ENCODE data around the gene ENPP3.
"Not testable (repeated sequence)": the region's sequence is repeated elsewhere in the genome, so short reads cannot be mapped to it uniquely, and the experiment has no call there.

ENPP3 gene

DNA sequence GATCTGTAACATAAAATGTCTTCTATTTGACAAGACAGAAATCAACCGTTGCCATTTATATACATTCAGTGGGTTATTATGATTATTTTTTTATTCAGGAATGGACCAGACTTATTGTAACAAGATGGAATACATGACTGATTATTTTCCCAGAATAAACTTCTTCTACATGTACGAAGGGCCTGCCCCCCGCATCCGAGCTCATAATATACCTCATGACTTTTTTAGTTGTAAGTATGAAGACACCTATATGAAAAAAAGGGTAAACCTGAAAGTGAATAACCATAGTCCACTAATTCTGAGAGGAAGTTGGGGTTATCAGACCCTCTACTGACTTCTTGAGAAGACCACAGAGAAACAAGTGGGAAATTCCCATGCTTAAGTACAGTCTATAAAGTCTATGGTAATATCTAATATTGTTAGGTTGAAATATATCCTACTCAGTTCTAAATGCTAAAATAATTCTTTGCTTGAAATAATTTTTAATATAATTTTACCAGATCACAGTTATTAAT lies 48.2 kb downstream of the ENPP3 start:
- no peak for DNase-seq (ENCODE audit: low spot score)

DNA sequence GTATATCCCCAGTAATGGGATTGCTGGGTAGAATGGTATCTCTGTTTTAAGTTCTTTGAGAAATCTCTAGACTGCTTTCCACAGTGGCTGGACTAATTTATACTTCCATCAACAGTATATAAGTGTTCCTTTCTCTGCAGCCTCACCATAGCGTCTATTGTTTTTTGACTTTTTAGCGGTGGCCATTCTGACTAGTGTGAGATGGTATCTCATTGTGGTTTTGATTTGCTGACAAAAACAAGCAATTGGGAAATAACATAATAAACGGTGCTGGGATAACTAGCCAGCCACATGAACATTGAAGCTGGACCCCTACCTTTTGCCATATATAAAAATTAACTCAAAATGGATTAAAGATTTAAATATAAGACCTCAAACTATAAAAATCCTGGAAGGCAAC lies 49.9 kb downstream of the ENPP3 start:
- no peak for DNase-seq (ENCODE audit: low spot score)

DNA sequence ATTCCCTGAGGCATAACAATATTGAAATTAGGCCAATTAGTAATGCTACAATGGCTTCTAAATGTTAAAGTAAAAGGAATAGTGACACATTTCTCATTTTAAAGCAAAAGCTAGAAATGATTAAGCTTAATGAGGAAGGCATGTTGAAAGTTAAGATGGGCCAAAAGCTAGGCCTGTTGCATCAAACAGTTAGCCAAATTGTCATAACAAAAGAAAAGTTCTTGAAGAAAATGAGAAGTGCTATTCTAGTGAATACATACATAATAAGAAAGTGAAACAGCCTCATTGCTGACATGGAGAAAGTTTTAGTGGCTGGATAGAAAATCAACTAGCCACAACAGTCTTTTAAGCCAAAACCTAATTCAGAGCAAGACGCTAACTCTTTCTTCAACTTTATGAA lies 51.2 kb downstream of the ENPP3 start:
- no peak for DNase-seq (ENCODE audit: low spot score)

DNA sequence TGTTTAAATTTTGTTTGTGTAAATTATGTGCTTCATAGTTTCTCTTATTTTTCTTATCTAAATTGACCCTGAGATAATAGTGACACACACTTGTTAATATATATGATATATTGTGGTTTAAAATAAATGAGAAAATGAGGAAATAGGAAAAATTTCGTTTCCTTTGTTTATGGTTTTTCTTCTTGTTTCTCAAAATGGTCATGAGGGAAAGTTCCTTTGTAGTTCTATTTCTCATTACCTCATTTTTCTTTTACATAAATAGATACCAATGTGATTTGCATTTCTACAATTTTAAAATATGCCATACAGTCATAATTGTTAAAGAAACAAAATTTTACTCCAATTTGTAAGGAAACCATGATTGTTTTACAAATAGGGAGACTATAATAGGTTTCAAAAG lies 54.9 kb downstream of the ENPP3 start:
- no peak for DNase-seq (ENCODE audit: low spot score)

DNA sequence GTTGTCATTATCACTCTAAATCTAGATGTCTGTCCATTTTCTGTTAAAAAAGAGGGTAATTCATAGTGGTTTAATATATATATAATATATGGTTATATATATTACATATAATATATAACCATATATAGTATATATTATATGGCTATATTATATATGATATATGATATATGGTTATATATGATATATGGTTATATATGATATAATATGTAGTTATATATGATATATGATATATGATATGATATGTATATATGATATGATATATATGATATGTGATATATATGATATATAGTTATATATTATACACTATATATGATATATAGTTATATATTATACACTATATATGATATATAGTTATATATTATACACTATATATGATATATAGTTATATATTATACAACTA lies 55.5 kb downstream of the ENPP3 start:
- no peak for DNase-seq (ENCODE audit: low spot score)

DNA sequence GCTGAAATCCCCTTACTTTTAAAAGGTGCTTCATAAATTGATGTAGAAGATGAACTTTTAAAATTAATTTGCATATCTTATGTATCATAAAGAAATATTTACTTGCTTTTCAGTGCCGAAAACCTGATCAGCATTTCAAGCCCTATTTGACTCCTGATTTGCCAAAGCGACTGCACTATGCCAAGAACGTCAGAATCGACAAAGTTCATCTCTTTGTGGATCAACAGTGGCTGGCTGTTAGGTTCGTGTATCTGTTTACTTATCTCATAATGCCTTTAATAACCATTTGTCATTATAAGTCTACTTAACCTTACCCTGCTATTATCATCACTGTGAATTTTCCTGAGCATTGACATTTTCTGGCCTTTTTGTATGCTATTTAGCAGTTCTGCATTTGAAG lies 56.3 kb downstream of the ENPP3 start:
- no peak for DNase-seq (ENCODE audit: low spot score)

DNA sequence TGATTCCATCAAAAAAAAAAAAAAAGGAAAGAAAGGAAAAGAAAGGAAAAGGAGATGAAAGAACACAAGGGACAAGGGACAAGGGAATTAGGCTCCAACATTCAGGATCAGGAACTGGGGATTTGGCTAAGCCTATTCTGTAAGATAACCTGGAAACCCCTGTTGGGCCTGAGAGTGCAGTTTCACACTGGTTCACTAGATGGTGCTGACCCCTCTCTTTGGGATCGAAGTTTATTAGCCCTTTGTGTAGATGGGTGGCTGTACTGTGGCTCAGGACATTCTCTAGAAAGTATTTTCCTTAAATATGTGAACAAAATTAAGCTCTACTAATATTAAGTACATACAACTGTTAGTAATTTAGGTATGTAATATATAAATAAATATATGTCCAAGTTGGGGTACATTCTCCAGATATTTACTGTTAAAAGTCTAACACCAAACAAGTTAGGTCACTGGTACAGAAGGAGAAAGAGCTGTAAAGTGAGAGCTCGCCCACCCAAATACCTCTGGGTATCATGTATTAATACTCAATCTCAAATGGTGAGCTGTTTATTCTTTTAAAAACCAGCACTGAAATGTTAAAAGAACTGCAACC lies 57.8 kb downstream of the ENPP3 start:
- peak; percentile 6 for DNase-seq (ENCODE audit: low spot score)

DNA sequence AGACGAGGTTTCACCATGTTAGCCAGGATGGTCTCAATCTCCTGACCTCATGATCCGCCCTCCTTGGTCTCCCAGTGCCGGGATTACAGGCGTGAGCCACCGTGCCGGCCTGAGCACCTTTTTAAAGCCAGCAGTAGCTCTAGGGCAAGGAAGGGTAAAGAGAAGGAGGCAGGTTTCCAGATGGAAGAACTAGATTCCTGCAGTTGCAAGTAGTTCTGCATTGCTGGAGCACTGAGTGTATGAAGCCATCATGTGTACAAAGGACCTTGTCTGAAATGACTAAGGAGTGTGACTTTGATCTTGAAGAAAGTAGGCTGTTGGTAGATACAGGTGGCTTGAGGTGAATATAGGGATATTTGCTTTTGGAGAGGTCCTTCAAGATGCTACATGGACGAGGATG lies 59.9 kb downstream of the ENPP3 start:
- DNase-seq (ENCODE audit: low spot score) = no peak

DNA sequence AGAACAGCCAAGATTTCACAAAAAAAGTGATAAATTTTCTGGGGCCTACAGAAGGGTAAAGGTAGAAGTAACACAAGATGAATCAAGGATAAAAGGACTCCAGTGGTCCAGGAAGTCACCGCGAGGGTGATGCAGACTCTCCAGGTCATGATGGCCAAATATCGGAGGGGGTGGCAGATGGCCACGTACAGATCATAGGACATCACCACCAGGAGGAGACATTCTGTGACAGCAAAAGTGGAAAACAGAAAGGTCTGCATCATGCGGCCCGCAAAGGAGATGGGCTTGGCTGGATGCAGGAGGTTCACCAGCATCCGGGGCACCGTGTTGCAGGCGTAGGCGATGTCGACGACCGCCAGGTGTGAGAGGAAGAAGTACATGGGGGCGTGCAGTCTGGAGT lies 63.7 kb downstream of the ENPP3 start:
- not testable (repeated sequence) for DNase-seq (ENCODE audit: low spot score)

DNA sequence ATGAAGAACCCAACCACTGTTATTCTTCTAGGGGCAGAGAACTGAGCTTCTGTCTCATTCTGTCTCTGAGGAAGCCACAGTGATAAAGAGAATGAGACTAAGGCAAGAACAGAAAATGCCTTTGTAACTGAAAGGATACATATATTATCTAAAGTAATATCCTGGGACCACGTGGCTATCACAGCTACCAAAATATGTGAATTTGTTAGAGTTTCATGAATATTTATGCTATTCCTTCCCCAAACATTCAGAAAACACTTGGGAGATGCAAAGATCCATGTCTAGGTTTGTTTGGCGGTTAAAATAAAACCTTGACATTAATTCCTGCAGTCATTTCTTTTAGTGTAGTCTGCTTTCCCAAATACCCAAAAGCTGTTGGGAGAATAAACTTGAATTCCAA lies 66.8 kb downstream of the ENPP3 start:
- DNase-seq (ENCODE audit: low spot score) = not testable (repeated sequence)

DNA sequence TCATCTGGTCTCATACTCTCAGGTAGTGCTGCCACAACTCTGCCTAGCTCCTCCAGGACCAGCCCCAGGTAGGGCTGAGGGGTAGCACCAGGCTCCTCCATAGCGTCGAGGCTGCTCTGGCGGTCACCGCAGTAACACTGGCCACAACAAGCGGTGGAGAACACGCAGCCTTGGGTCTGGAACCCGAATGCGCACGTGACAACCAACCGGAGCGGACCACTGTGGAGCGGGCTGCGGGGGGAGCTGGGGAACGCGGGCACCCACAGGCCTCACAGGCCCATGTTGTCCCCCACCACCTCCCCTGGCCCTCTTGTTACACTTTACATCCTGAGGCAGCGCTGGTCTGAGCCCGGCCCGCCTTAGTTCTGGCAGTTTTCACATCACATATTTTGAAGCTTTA lies 73.8 kb downstream of the ENPP3 start, which contains the start of gene CTAGE9:
TSS of gene CTAGE9 (minus strand) at position 101 of the 400 bp plus-strand sequence. CDS start at position 101, 0 bp downstream.
- not testable (repeated sequence) for DNase-seq (ENCODE audit: low spot score)

DNA sequence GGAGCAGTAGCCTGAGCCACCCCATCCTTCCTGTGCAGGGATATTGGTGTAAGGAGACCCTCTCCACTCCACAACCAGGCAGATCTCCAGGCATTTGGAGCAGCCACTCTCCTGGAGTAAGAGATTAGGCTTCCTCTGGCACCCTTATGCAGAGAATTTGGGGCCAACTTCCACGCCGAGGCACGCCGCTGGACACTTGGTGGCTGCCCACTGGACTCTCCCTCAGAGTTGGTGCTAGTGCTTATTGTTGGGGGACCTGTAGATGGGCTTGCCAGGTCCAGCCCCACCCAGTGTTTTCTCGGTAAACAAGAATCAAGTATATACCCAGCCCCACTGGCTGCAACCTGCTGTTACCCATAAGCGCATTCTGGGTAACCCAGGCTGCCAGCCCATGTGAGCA lies 78.5 kb downstream of the ENPP3 start:
- not testable (repeated sequence) for DNase-seq (ENCODE audit: low spot score)

DNA sequence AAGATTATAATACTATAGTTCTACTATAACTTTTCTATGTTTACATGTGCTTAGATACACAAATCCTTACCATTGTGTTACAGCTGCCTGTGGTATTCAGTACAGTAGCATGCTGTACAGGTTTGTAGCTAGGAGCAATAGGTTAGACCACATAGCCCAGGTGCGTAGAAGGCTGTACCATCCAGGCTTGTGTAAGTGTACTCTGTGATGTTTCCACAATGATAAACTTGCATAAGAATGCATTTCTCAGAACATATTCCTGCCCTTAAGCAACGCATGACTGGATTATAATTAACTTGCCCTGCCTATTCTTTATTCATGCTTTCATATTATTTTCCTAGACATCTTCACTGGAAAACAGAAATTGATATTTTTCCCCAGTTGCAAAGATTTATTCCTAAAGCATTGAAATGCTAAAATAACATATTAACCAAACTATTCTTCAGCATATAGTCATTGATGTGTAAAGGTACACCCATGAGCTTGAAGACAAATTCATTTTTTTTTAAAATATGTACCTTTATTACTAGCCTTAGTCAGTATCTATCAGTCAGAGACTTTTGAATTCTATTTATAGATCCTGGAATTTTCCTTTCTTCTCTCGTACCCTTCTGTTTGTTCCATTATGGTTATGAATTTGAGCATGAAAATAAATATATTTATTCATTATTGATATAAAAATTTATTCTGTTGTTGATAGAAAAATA lies 80.9 kb downstream of the ENPP3 start:
- DNase-seq (ENCODE audit: low spot score) = no peak

DNA sequence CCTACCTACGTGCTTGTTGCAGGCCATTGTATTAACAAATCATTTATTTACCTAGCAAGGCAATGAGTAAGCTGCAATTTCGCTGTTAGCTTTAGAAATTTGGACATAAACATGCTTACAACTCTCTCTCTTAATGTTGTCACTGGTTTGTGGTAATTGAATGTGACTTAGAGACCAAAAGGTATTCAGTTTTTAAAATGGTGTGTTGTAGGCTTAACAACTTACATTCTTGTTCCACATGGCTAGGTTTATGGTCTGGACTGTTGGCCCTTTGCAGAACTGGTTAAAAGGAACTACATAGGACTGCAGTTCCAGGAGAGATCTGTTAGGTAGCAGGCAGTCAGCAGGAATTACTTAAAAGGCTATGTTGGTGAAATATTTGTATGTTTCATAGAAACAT lies 84.1 kb downstream of the ENPP3 start:
- DNase-seq (ENCODE audit: low spot score) = no peak

DNA sequence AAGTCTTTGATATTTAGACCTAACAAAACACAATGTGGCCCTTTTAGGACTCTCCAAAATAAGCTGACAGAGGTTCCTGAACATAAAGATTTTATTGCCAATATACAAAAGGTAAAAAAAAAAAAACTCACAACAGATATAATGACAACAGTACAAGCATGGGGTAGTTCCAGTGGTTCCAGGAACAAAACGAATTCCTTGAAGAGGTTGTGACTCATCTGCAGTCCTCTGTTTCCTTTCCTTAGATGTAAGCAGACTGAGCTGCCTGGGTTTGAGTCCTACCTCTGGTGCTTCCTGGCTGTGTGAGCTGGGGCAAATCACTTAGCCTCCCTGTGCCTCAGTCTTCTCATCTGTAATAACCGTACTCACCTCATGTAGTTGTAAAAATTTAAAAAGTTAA lies 87.0 kb downstream of the ENPP3 start:
- no peak for DNase-seq (ENCODE audit: low spot score)

DNA sequence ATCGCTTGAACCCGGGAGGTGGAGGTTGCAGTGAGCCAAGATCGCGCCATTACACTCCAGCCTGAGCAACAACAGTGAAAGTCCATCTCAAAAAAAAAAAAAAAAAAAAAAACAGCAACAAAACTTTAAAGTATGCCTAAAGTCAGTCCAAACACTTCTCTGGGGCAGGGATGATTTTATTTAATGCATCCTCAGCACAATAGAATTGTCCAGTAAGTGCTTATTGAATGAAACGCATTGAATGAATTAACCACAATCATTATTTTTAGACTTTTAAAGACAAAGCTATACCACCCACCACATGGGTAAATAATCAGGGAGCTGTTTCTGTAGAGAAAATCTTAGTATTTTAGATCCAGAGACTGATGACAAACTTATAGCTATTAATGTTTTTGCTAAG lies 90.4 kb downstream of the ENPP3 start:
- DNase-seq (ENCODE audit: low spot score) = no peak

DNA sequence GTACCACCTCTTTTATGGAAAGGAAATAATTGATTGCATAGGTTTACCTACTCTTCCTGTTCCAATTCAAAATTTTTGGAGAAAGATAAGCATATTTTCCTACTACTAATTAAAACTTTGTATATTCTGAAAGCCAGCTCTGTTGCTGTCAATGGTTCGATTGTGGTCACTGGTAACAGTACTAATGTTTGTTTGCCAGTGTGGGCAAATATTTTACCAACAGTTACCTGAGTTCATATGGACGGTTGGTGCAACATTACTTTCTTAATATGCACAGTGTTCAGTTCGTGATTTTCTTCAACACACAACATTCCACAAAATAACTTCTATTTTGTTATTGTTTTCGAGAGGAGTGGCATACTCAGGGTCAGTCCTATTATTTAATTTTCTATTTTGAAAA lies 90.8 kb downstream of the ENPP3 start:
- no peak for DNase-seq (ENCODE audit: low spot score)

DNA sequence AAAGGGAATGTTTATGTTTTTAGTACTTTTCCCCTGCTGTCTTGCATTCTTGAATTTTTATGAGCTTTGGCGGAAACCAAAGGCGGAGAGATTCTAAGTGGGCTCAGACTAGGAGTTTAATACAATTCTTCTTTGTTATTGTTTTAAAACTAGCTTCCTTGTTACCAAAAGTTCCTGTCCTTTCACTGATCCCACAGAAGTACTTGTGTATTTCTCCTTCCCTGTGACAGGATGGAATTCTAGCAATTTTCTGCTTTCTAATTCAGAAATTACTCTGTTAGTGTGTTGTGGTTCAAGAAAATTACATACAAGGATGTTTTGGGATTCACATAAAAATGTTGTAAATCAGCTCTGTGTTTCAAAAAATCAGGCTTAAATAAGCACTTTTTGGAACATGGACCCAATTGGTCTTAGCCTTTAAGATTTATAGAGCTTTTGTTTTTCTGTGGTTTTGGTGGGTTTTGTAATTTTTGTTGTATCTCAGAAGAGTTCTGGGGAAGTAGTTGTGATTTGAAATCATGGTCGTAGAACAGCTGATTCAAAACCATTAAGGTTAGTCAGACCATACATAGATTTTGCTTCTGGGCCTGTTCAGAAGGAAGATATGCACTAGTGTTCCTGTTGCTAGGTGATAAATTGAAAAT lies 91.3 kb downstream of the ENPP3 start:
- DNase-seq (ENCODE audit: low spot score) = no peak

DNA sequence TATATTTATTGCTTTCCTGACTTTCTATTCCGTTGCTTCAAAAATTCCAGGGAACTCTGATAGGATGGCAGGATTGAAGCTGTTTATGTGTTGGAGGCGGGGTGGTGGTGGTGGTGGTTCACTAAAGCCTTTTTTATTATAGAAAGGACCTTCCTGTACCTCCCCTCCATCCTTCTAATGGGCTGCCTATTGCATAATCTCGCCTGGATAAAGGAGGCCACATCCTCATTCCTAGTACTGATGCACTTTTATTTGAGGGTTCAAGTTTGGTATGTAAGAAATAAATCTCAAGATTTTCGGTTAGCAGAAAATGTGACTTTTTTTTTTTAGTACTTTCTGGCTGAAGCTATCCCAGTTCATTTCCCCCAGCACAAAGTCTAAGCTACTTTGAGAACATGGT lies 92.4 kb downstream of the ENPP3 start:
- no peak for DNase-seq (ENCODE audit: low spot score)

DNA sequence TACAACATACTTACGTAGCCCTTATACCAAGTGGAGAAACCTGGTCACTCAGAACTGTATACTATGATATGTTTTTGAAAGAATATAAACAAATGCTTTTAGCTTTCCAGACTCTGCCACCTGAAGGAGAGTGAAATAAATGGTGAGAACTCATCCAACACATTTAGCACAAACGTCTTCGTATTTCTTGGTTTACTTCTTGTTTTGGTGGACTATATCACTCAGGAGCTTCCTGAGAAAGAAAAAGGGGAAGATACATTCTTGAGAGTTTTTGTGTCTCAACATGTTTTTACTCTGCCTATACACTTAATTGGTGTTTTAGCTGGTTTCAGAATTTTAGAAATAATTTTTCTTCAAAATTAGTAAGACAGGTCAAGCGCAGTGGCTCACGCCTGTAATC lies 93.2 kb downstream of the ENPP3 start:
- DNase-seq (ENCODE audit: low spot score) = no peak

DNA sequence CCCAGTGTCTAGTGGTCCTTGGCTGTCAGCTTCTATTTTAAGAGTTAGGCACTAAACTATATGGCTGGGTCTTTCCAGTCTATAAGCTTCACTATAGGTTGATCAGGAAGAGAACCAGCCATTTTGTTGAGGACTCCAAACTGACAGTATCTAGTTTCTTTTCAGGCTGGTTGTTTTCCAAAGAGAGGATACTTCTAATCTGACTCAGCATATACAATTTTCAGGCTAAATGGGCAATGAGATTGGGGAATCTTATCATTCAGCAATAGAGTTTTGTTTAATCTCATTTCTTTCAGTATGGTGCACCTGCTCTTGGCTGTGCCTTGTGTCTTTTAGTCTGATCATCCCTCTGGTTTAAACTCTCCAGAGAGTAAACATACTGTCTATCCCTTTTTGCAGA lies 94.1 kb downstream of the ENPP3 start:
- DNase-seq (ENCODE audit: low spot score) = no peak

DNA sequence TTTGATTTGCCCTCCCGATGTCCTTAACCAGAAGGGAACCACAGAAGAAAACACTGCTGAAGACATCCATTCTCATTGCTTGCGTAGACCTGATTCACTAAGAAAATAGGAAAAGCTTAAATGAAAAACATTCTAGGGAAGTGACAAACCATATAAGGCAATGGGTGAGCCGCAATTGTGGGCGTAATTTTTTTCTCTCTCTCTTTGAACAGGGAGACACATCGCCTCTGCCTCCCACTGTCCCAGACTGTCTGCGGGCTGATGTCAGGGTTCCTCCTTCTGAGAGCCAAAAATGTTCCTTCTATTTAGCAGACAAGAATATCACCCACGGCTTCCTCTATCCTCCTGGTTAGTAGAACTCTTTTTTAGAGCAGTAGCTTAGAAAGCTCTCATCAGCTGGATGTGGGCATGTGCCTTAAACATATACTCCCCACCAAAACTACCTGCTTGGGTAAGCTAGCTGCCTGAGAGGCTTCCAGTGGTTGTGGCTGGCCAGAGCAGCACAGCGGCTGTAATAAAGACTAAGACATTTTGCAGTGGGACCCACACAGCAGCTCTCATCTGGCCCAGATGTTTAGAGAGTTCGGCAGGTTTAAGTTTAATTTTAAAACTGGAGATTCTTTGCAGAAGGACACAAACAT lies 96.4 kb downstream of the ENPP3 start:
- DNase-seq (ENCODE audit: low spot score) = no peak

Data from CD4-positive, alpha-beta T cell treated with Interleukin-6 at 100 ng/mL for 8 hours (primary cell).